WTC11 (cell line): ENCODE results near the gene MTX1. TPM values are rescaled to one million over a fixed set of nuclear protein-coding genes. Genes with fewer than 3 reads are reported as not detected.

Source experiments
- ATAC-seq: fragments of 200-7000 bp; cut with Tn5 transposase; 2 replicates; pipeline ENCODE4 v1.10.0; 2021; ENCODE audit warnings: mild to moderate bottlenecking, moderate library complexity
- CTCF ChIA-PET: fragments of 300-600 bp; sonication (Branson Sonifier 250); formaldehyde crosslinking; loops from one replicate; lab custom pipeline; 2021; ENCODE audit warnings: antibody characterized with exemption; lab: Charles Lee
- POLR2A ChIA-PET: fragments of 350-600 bp; sonication (Branson Sonifier 250); formaldehyde crosslinking; loops from one replicate; lab custom pipeline; 2021; ENCODE audit warnings: antibody characterized with exemption; lab: Charles Lee
- DNase-seq: peaks from one replicate; pipeline ENCODE4 v3.0.0; 2021; ENCODE audit warnings: low spot score
- H3K27ac Mint-ChIP-seq: 2 replicates; pipeline ENCODE4 v1.8.0; 2021; ENCODE audit warnings: mixed read lengths
- H3K27me3 Mint-ChIP-seq: 2 replicates; pipeline ENCODE4 v1.8.0; 2021; ENCODE audit warnings: low read depth, mild to moderate bottlenecking, moderate library complexity, mixed read lengths
- H3K36me3 Mint-ChIP-seq: 2 replicates; pipeline ENCODE4 v1.8.0; 2021; ENCODE audit warnings: mixed read lengths
- H3K4me1 Mint-ChIP-seq: 2 replicates; pipeline ENCODE4 v1.8.0; 2022; ENCODE audit warnings: mixed read lengths
- H3K4me3 Mint-ChIP-seq: 2 replicates; pipeline ENCODE4 v1.8.0; 2021; ENCODE audit warnings: mild to moderate bottlenecking, moderate library complexity, mixed read lengths
- H3K9me3 Mint-ChIP-seq: 2 replicates; pipeline ENCODE4 v1.8.0; 2021; ENCODE audit warnings: mixed read lengths
- AFF4 ChIP-seq: sonication (generic); formaldehyde crosslinking; IDR thresholded peaks from 2 replicates; pipeline ENCODE4 v1.8.1; 2023; ENCODE audit warnings: mild to moderate bottlenecking, missing genetic modification reagents, borderline replicate concordance
- ARID4B ChIP-seq: sonication (generic); formaldehyde crosslinking; IDR thresholded peaks from 2 replicates; pipeline ENCODE4 v1.8.0; 2023; ENCODE audit warnings: missing genetic modification reagents, mild to moderate bottlenecking, borderline replicate concordance
- ATF3 ChIP-seq: sonication (generic); formaldehyde crosslinking; conservative IDR thresholded peaks from 2 replicates; pipeline ENCODE4 v1.8.1; 2022; ENCODE audit warnings: mild to moderate bottlenecking, missing genetic modification reagents
- CREM ChIP-seq: sonication (generic); formaldehyde crosslinking; IDR thresholded peaks from 2 replicates; pipeline ENCODE4 v1.8.1; 2022; ENCODE audit warnings: mild to moderate bottlenecking, missing genetic modification reagents, moderate library complexity
- EMX1 ChIP-seq: fragments of 250-450 bp; sonication (Bioruptor Pico); IDR thresholded peaks from 2 replicates; pipeline ENCODE4 v1.8.0; 2021; ENCODE audit warnings: mild to moderate bottlenecking
- FOXK1 ChIP-seq: sonication (generic); formaldehyde crosslinking; IDR thresholded peaks from 2 replicates; pipeline ENCODE4 v1.8.0; 2022; ENCODE audit warnings: mild to moderate bottlenecking, moderate library complexity, missing genetic modification reagents
- HMGXB4 ChIP-seq: sonication (generic); formaldehyde crosslinking; IDR thresholded peaks from 2 replicates; pipeline ENCODE4 v1.8.1; 2023; ENCODE audit warnings: mild to moderate bottlenecking, moderate library complexity, missing genetic modification reagents
- KAT7 ChIP-seq: sonication (generic); formaldehyde crosslinking; IDR thresholded peaks from 2 replicates; pipeline ENCODE4 v1.8.1; 2023; ENCODE audit warnings: missing genetic modification reagents, mild to moderate bottlenecking, borderline replicate concordance
- MLX ChIP-seq: sonication (generic); formaldehyde crosslinking; IDR thresholded peaks from 2 replicates; pipeline ENCODE4 v1.8.1; 2023; ENCODE audit warnings: mild to moderate bottlenecking, missing genetic modification reagents, moderate library complexity
- NFYB ChIP-seq: sonication (generic); formaldehyde crosslinking; conservative IDR thresholded peaks from 2 replicates; pipeline ENCODE4 v1.8.0; 2022; ENCODE audit warnings: low read depth, missing genetic modification reagents
- NR3C1 ChIP-seq: sonication (generic); formaldehyde crosslinking; conservative IDR thresholded peaks from 2 replicates; pipeline ENCODE4 v1.8.1; 2023; ENCODE audit warnings: low read depth, mild to moderate bottlenecking, missing genetic modification reagents
- PRRX2 ChIP-seq: fragments of 250-450 bp; sonication (Bioruptor Pico); IDR thresholded peaks from 2 replicates; pipeline ENCODE4 v1.8.0; 2021; ENCODE audit warnings: mild to moderate bottlenecking
- TCF7 ChIP-seq: sonication (generic); formaldehyde crosslinking; IDR thresholded peaks from 2 replicates; pipeline ENCODE4 v1.8.0; 2022; ENCODE audit warnings: mild to moderate bottlenecking, low read depth, missing genetic modification reagents, moderate library complexity
- ZMAT4 ChIP-seq: fragments of 250-450 bp; sonication (Bioruptor Pico); IDR thresholded peaks from 2 replicates; pipeline ENCODE4 v1.9.0; 2021; ENCODE audit warnings: mild to moderate bottlenecking
- ZNF281 ChIP-seq: sonication (generic); formaldehyde crosslinking; IDR thresholded peaks from 2 replicates; pipeline ENCODE4 v1.8.0; 2023; ENCODE audit warnings: mild to moderate bottlenecking, missing genetic modification reagents
- ZNF512 ChIP-seq: sonication (generic); formaldehyde crosslinking; IDR thresholded peaks from 2 replicates; pipeline ENCODE4 v1.8.1; 2022; ENCODE audit warnings: missing genetic modification reagents, borderline replicate concordance
- ZNF671 ChIP-seq: fragments of 250-450 bp; sonication (Bioruptor Pico); IDR thresholded peaks from 2 replicates; pipeline ENCODE4 v1.8.0; 2021; ENCODE audit warnings: mild to moderate bottlenecking
- total RNA-seq: library from RNA; stranded (reverse); gene quantifications from 3 replicates; pipeline ENCODE4 v1.2.3, GENCODE V29; 2021

MTX1 gene
- total RNA-seq, 1 experiment from 2014 or later: 62.8 TPM

- CTCF ChIA-PET: interaction anchor here (0.7 to 12.2 kb wide), 7 partner anchors 42 to 158 kb away, joined by 3 to 605 read pairs (median 6); partner anchors contain the start of gene EFNA1
- POLR2A ChIA-PET: no interaction called here
- TF ChIP-seq EMX1 (CRISPR knock-in tag) (no peak), NR3C1 (CRISPR knock-in tag) (no peak), ATF3 (CRISPR knock-in tag) (no peak), ARID4B (CRISPR knock-in tag) (no peak), AFF4 (CRISPR knock-in tag) (no peak), ZNF671 (CRISPR knock-in tag) (no peak), PRRX2 (CRISPR knock-in tag) (no peak), CREM (CRISPR knock-in tag) (no peak), ZMAT4 (no peak), KAT7 (CRISPR knock-in tag) (no peak), HMGXB4 (CRISPR knock-in tag) (no peak), MLX (CRISPR knock-in tag) (no peak)
- H3K36me3 Mint-ChIP-seq: peaks cover 16% of the 10 kb centered on the region
- no peaks in the 10 kb centered on the region for H3K9me3 Mint-ChIP-seq
- ATAC-seq (no peak), DNase-seq (no peak)
- H3K27me3 Mint-ChIP-seq: no peaks in the 10 kb centered on the region; the same call in 1 of the 2 replicates
- H3K27ac Mint-ChIP-seq: no peak overlapping the region
- peaks cover 32% of the 10 kb centered on the region for H3K4me1 Mint-ChIP-seq
- no peak overlapping the region for H3K4me3 Mint-ChIP-seq
These were observed 38.3 kb upstream of the MTX1 start for GRCh38 chr1:155170101-155170785.

- Mint-ChIP-seq H3K27me3 (no peaks in the 10 kb centered on the region; the same call in 1 of the 2 replicates), H3K4me3 (peak overlapping the region; percentile 94; the same call in 1 of the 2 replicates), H3K9me3 (no peaks in the 10 kb centered on the region), H3K4me1 (peaks cover 34% of the 10 kb centered on the region), H3K27ac (no peak overlapping the region), H3K36me3 (peaks cover 14% of the 10 kb centered on the region)
- ChIA-PET POLR2A (no interaction called here), CTCF (interaction anchor here (1.4 to 12.2 kb wide), 4 partner anchors 42 to 86 kb away, joined by 6 to 605 read pairs (median 140); partner anchors contain the start of gene EFNA1)
- ATAC-seq: no peak
- no peak for DNase-seq
- TF ChIP-seq ZNF281: no peak
- no peak for TF ChIP-seq KAT7 (CRISPR knock-in tag)
- no peak for TF ChIP-seq FOXK1
- TF ChIP-seq TCF7 (CRISPR knock-in tag): no peak
- TF ChIP-seq NFYB (CRISPR knock-in tag): no peak
- no peak for TF ChIP-seq ZNF512 (CRISPR knock-in tag)
- TF ChIP-seq PRRX2 (CRISPR knock-in tag): no peak
These were observed 37.7 kb upstream of the MTX1 start for GRCh38 chr1:155170806-155171205.
